Neural cell (in vitro differentiated cells): ENCODE measurements around the gene C2CD2L. TPM values are rescaled to one million over a fixed set of nuclear protein-coding genes. Genes with fewer than 3 reads are reported as not detected.

Experiments
- H2AFZ ChIP-seq: fragments of 200-600, 300-800 bp; sonication (generic), shearing (Covaris generic); 2 replicates; pipeline ENCODE4 v1.6.0; 2014; ENCODE audit warnings: low read depth, mild to moderate bottlenecking, antibody characterized with exemption, low read length, moderate library complexity
- H3F3A ChIP-seq: fragments of 200-600 bp; shearing (Covaris generic); 2 replicates; pipeline ENCODE4 v1.6.1; 2016; ENCODE audit warnings: mild to moderate bottlenecking, moderate library complexity, mixed read lengths, antibody characterized with exemption, low read length; ENCODE audit not compliant: insufficient read depth, poor library complexity, severe bottlenecking
- H3K27ac ChIP-seq: fragments of 200-600, 300-800 bp; sonication (generic), shearing (Covaris generic); 2 replicates; pipeline ENCODE4 v1.5.1; 2014; ENCODE audit warnings: mild to moderate bottlenecking, low read length, moderate library complexity
- H3K27me3 ChIP-seq: fragments of 300-800, 200-600 bp; sonication (generic), shearing (Covaris generic); 2 replicates; pipeline ENCODE4 v1.6.0; 2014; ENCODE audit warnings: mild to moderate bottlenecking, low read depth, low read length, moderate library complexity; ENCODE audit not compliant: insufficient read depth
- H3K36me3 ChIP-seq: fragments of 300-800, 200-600 bp; sonication (generic), shearing (Covaris generic); 2 replicates; pipeline ENCODE4 v1.5.1; 2014; ENCODE audit warnings: mild to moderate bottlenecking, antibody characterized with exemption, low read length, moderate library complexity; ENCODE audit not compliant: insufficient read depth
- H3K4me2 ChIP-seq: fragments of 300-800, 200-600 bp; sonication (generic), shearing (Covaris generic); 2 replicates; pipeline ENCODE4 v1.6.0; 2014; ENCODE audit warnings: mild to moderate bottlenecking, low read length
- H3K4me3 ChIP-seq: fragments of 300-800, 200-600 bp; sonication (generic), shearing (Covaris generic); 2 replicates; pipeline ENCODE4 v1.5.1; 2014; ENCODE audit warnings: mild to moderate bottlenecking, low read length, moderate library complexity
- H3K79me2 ChIP-seq: fragments of 200-600 bp; shearing (Covaris generic); replicated peaks from 2 replicates; pipeline ENCODE4 v1.6.0; 2014; ENCODE audit warnings: mild to moderate bottlenecking, low read length, moderate library complexity; ENCODE audit not compliant: insufficient read depth
- H3K9ac ChIP-seq: fragments of 300-800, 200-600 bp; sonication (generic), shearing (Covaris generic); 2 replicates; pipeline ENCODE4 v1.6.1; 2016; ENCODE audit warnings: mild to moderate bottlenecking, low read length, mixed read lengths
- H3K9me2 ChIP-seq: fragments of 200-600 bp; shearing (Covaris generic); 2 replicates; pipeline ENCODE4 v1.6.1; 2016; ENCODE audit warnings: mild to moderate bottlenecking, low read length, mixed read lengths; ENCODE audit not compliant: insufficient read depth
- H3K9me3 ChIP-seq: fragments of 200-600, 300-800 bp; sonication (generic), shearing (Covaris generic); 2 replicates; pipeline ENCODE4 v1.6.1; 2016; ENCODE audit warnings: mild to moderate bottlenecking, mixed run types, low read length, moderate library complexity, mixed read lengths
- H4K20me1 ChIP-seq: fragments of 200-600 bp; shearing (Covaris generic); 2 replicates; pipeline ENCODE4 v1.6.1; 2016; ENCODE audit warnings: mild to moderate bottlenecking, mixed run types; ENCODE audit not compliant: insufficient read depth
- CTCF ChIP-seq: fragments of 450-650 bp; IDR thresholded peaks from 2 replicates; pipeline ENCODE4 v1.5.1; 2014; ENCODE audit warnings: antibody characterized with exemption, mild to moderate bottlenecking, moderate library complexity; ENCODE audit not compliant: poor library complexity, severe bottlenecking
- EP300 ChIP-seq: fragments of 450-650 bp; conservative IDR thresholded peaks from 2 replicates; pipeline ENCODE4 v1.6.1; 2014; ENCODE audit warnings: antibody characterized with exemption, mild to moderate bottlenecking, moderate library complexity; ENCODE audit not compliant: poor library complexity, severe bottlenecking
- EZH2 ChIP-seq: fragments of 200-600, 300-800 bp; shearing (Covaris generic), sonication (generic); IDR thresholded peaks from 2 replicates; pipeline ENCODE4 v1.6.1; 2014; ENCODE audit warnings: antibody characterized with exemption, low read length, borderline replicate concordance, mild to moderate bottlenecking; ENCODE audit not compliant: insufficient read depth, poor library complexity, severe bottlenecking
- MXI1 ChIP-seq: fragments of 450-650 bp; conservative IDR thresholded peaks from 2 replicates; pipeline ENCODE4 v1.6.1; 2014; ENCODE audit warnings: antibody characterized with exemption, mild to moderate bottlenecking; ENCODE audit not compliant: poor library complexity, severe bottlenecking
- POLR2AphosphoS5 ChIP-seq: IDR thresholded peaks from 2 replicates; pipeline ENCODE4 v1.6.1; 2012
- RAD21 ChIP-seq: fragments of 450-650 bp; conservative IDR thresholded peaks from 2 replicates; pipeline ENCODE4 v1.6.1; 2014; ENCODE audit warnings: antibody characterized with exemption, mild to moderate bottlenecking, moderate library complexity
- REST ChIP-seq: IDR thresholded peaks from 2 replicates; pipeline ENCODE4 v1.6.1; 2012; ENCODE audit warnings: borderline replicate concordance
- SMC3 ChIP-seq: fragments of 450-650 bp; conservative IDR thresholded peaks from 2 replicates; pipeline ENCODE4 v1.6.1; 2014; ENCODE audit warnings: antibody characterized with exemption, mild to moderate bottlenecking, moderate library complexity; ENCODE audit not compliant: poor library complexity
- TAF1 ChIP-seq: IDR thresholded peaks from 2 replicates; pipeline ENCODE4 v1.6.1; 2012; ENCODE audit warnings: low read depth
- polyA plus RNA-seq: library from polyadenylated mRNA; depleted of rRNA; stranded (reverse); fragments of >200 nt; gene quantifications from 2 replicates; pipeline ENCODE4 v1.2.3, GENCODE V29; 2014

C2CD2L gene
- polyA plus RNA-seq, 1 donor from 2014 or later = 13.6 TPM

GRCh38 chr11:119062779-119063178, 44.4 kb upstream of the C2CD2L start:
- no peaks in the 10 kb centered on the region for H3K9me3 ChIP-seq
- H3K4me2 ChIP-seq = no peak overlapping the region
- TF ChIP-seq EZH2 (no peak), REST (no peak), SMC3 (no peak), POLR2AphosphoS5 (no peak), EP300 (no peak), MXI1 (no peak), CTCF (no peak)
- H3K27me3 ChIP-seq = no peaks in the 10 kb centered on the region
- H3K36me3 ChIP-seq = no peaks in the 10 kb centered on the region
- H3K9ac ChIP-seq = no peak overlapping the region
- H4K20me1 ChIP-seq = no peaks in the 10 kb centered on the region
- no peaks in the 10 kb centered on the region for H3K9me2 ChIP-seq
- H3K27ac ChIP-seq = no peak overlapping the region
- H2AFZ ChIP-seq = no peak overlapping the region
- H3K4me3 ChIP-seq = no peak overlapping the region
- peaks cover 8% of the 10 kb centered on the region for H3K79me2 ChIP-seq
- no peaks in the 10 kb centered on the region for H3F3A ChIP-seq

- Histone ChIP-seq H3K4me3 (no peak overlapping the region), H3K4me2 (no peak overlapping the region), H4K20me1 (no peaks in the 10 kb centered on the region), H2AFZ (no peak overlapping the region), H3K9me2 (no peaks in the 10 kb centered on the region), H3K27me3 (no peaks in the 10 kb centered on the region), H3K27ac (no peak overlapping the region), H3K9ac (no peak overlapping the region), H3K36me3 (no peaks in the 10 kb centered on the region), H3K9me3 (no peaks in the 10 kb centered on the region), H3K79me2 (peaks cover 20% of the 10 kb centered on the region), H3F3A (no peaks in the 10 kb centered on the region)
- no peak for TF ChIP-seq MXI1
- TF ChIP-seq REST = no peak
- TF ChIP-seq EP300 = no peak
- TF ChIP-seq CTCF = peak; percentile 31
- no peak for TF ChIP-seq TAF1
- TF ChIP-seq RAD21 = peak; percentile 21
- peak; percentile 40 for TF ChIP-seq SMC3
- TF ChIP-seq EZH2 = no peak
- TF ChIP-seq POLR2AphosphoS5 = no peak
Observed at GRCh38 chr11:119065369-119065768, 41.8 kb upstream of the C2CD2L start.
